Measurements from ENCODE around the gene CHST8. TPM values are rescaled to one million over a fixed set of nuclear protein-coding genes. Genes with fewer than 3 reads are reported as not detected.

The CHST8 gene
- total RNA-seq, 2 donors from 2014 or later = 1.6 to 3.8 TPM

DNA sequence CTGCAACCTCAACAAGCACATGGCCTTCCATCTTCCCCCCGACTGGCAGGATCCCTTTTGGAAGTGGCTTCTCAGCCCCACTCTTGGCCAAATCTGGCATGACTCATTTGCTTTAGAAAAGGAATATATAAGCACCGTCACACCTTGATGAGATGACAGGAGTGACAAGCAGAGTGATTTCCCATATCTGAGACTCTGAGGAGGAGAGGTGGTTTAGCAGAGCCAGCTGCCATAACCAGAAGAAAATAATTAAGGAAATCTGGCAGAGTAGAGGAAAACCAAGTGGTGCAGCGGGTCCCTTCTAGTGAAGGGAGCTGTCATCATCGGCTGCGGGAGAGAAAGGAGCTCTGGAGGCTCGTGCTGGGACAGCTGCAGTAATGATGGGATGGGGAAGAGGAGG, 147.5 kb downstream of the CHST8 start:
- no peak overlapping the region for H3K27ac Mint-ChIP-seq
- H3K9ac ChIP-seq (ENCODE audit: extremely low read depth, low read length, poor library complexity, severe bottlenecking) = no peak overlapping the region
- no peaks in the 10 kb centered on the region for H3K9me3 Mint-ChIP-seq
- H3K36me3 ChIP-seq (ENCODE audit: control insufficient read depth, insufficient read depth, low read length) = no peaks in the 10 kb centered on the region
- H3K27me3 ChIP-seq (ENCODE audit: control insufficient read depth, insufficient read depth, low read length, poor library complexity, severe bottlenecking) = no peaks in the 10 kb centered on the region
- WGBS, 2 experiments (ENCODE audit: insufficient coverage in 1 of 2, insufficient read length in 1 of 2) = 68 to 76% methylated on average over 6 of the region's 6 CpGs
- H3K27ac ChIP-seq (ENCODE audit: low read depth, low read length) = no peak overlapping the region
- no peak overlapping the region for H3K4me3 Mint-ChIP-seq
- no peak overlapping the region for H3K4me3 ChIP-seq (ENCODE audit: low read length)
- no peaks in the 10 kb centered on the region for H3K4me1 ChIP-seq (ENCODE audit: control insufficient read depth, insufficient read depth, low read length)
- no peaks in the 10 kb centered on the region for H3K9me3 ChIP-seq (ENCODE audit: control insufficient read depth, low read length)
- H3K27me3 Mint-ChIP-seq (ENCODE audit: insufficient read depth) = no peaks in the 10 kb centered on the region
- TF ChIP-seq, protein P1, sequence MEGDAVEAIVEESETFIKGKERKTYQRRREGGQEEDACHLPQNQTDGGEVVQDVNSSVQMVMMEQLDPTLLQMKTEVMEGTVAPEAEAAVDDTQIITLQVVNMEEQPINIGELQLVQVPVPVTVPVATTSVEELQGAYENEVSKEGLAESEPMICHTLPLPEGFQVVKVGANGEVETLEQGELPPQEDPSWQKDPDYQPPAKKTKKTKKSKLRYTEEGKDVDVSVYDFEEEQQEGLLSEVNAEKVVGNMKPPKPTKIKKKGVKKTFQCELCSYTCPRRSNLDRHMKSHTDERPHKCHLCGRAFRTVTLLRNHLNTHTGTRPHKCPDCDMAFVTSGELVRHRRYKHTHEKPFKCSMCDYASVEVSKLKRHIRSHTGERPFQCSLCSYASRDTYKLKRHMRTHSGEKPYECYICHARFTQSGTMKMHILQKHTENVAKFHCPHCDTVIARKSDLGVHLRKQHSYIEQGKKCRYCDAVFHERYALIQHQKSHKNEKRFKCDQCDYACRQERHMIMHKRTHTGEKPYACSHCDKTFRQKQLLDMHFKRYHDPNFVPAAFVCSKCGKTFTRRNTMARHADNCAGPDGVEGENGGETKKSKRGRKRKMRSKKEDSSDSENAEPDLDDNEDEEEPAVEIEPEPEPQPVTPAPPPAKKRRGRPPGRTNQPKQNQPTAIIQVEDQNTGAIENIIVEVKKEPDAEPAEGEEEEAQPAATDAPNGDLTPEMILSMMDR (conservative IDR thresholded peaks at IDR 0.05) = no peak
- H3K36me3 Mint-ChIP-seq (ENCODE audit: low read depth) = no peaks in the 10 kb centered on the region
- no peak for DNase-seq
- no peaks in the 10 kb centered on the region for H3K4me1 Mint-ChIP-seq

DNA sequence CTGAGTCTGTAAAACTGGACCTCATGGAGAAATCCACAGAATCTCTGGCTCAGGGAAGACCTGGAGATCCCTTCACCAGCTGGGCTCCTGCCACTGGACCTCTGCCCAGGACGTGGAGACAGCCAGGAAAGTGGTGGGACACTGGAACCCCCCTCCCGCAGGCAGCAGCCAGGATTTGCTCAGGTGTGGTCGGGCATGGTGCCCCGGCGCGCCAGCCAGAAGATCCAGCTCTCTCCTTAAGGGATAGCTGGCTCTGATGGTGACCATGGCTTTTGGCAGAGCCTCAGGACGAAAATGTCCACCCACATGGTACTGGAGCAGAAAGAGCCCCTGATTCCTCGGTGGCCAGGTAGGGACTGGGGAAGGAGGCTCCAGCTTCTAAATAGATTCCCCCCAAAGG, 148.4 kb downstream of the CHST8 start:
- no peak overlapping the region for H3K27ac ChIP-seq (ENCODE audit: low read depth, low read length)
- no peak overlapping the region for H3K9ac ChIP-seq (ENCODE audit: extremely low read depth, low read length, poor library complexity, severe bottlenecking)
- no peaks in the 10 kb centered on the region for H3K27me3 Mint-ChIP-seq (ENCODE audit: insufficient read depth)
- H3K36me3 Mint-ChIP-seq (ENCODE audit: low read depth) = no peaks in the 10 kb centered on the region
- DNase-seq = no peak
- no peaks in the 10 kb centered on the region for H3K4me1 ChIP-seq (ENCODE audit: control insufficient read depth, insufficient read depth, low read length)
- no peak overlapping the region for H3K27ac Mint-ChIP-seq
- no peak overlapping the region for H3K4me3 ChIP-seq (ENCODE audit: low read length)
- WGBS, 2 experiments (ENCODE audit: insufficient coverage in 1 of 2, insufficient read length in 1 of 2) = 82 to 83% methylated on average over 7 to 8 of the region's 8 CpGs
- no peaks in the 10 kb centered on the region for H3K36me3 ChIP-seq (ENCODE audit: control insufficient read depth, insufficient read depth, low read length)
- TF ChIP-seq, protein P1 (conservative IDR thresholded peaks at IDR 0.05) = no peak
- no peaks in the 10 kb centered on the region for H3K9me3 Mint-ChIP-seq
- no peaks in the 10 kb centered on the region for H3K27me3 ChIP-seq (ENCODE audit: control insufficient read depth, insufficient read depth, low read length, poor library complexity, severe bottlenecking)
- no peak overlapping the region for H3K4me3 Mint-ChIP-seq
- H3K9me3 ChIP-seq (ENCODE audit: control insufficient read depth, low read length) = no peaks in the 10 kb centered on the region
- H3K4me1 Mint-ChIP-seq = no peaks in the 10 kb centered on the region

DNA sequence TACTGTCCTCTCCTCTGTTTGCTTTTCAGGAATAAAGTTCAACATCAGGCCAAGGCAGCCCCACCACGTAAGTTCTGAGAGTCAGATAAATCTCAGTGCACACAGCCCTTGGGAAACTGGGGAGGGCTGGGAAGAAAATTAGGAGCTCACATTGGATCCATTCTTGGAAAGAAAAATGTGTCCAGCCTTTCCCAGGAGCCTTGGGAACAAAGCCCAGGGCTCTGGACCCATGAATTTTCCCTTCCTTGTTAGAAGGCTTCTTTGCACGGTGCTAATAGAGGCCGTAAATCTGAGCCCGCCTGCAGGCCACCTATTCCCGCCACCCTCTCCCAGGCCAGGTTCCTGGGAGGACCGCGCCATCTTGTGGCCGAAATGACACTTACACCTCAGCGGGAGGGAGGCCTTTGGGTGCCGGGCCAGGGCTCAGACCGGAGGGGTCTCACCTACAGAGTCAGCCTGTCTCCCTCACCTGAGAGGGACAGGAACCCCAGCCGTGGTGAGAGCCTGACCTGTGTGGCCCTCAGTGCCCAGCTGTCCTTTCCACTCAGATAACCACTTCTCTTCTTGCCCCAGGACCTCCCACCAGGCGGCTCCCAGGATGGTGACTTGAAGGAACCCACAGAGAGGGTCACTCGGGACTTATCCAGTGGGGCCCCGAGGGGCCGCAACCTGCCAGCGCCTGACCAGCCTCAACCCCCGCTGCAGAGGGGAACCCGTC, 149.8 kb downstream of the CHST8 start:
- no peaks in the 10 kb centered on the region for H3K36me3 Mint-ChIP-seq (ENCODE audit: low read depth)
- H3K4me3 Mint-ChIP-seq = no peak overlapping the region
- DNase-seq = peak; percentile 91
- H3K9me3 Mint-ChIP-seq = no peaks in the 10 kb centered on the region
- Histone ChIP-seq H3K9ac (ENCODE audit: extremely low read depth, low read length, poor library complexity, severe bottlenecking) (no peak overlapping the region), H3K4me3 (ENCODE audit: low read length) (no peak overlapping the region), H3K27ac (ENCODE audit: low read depth, low read length) (no peak overlapping the region), H3K4me1 (ENCODE audit: control insufficient read depth, insufficient read depth, low read length) (no peaks in the 10 kb centered on the region), H3K9me3 (ENCODE audit: control insufficient read depth, low read length) (no peaks in the 10 kb centered on the region), H3K27me3 (ENCODE audit: control insufficient read depth, insufficient read depth, low read length, poor library complexity, severe bottlenecking) (no peaks in the 10 kb centered on the region), H3K36me3 (ENCODE audit: control insufficient read depth, insufficient read depth, low read length) (no peaks in the 10 kb centered on the region)
- H3K27ac Mint-ChIP-seq = no peak overlapping the region
- 51 to 54% methylated on average over 14 to 19 of the region's 19 CpGs for WGBS, 2 experiments (ENCODE audit: insufficient coverage in 1 of 2, insufficient read length in 1 of 2)
- TF ChIP-seq, protein P1 (conservative IDR thresholded peaks at IDR 0.05) = peak; percentile 93
- H3K27me3 Mint-ChIP-seq (ENCODE audit: insufficient read depth) = no peaks in the 10 kb centered on the region
- H3K4me1 Mint-ChIP-seq = no peaks in the 10 kb centered on the region

All from endodermal cell (in vitro differentiated cells).